ENCODE data around the gene SHC4.
A peak's percentile ranks its signal among the peaks of the same experiment; 100 is the strongest.

Gene SHC4

DNA sequence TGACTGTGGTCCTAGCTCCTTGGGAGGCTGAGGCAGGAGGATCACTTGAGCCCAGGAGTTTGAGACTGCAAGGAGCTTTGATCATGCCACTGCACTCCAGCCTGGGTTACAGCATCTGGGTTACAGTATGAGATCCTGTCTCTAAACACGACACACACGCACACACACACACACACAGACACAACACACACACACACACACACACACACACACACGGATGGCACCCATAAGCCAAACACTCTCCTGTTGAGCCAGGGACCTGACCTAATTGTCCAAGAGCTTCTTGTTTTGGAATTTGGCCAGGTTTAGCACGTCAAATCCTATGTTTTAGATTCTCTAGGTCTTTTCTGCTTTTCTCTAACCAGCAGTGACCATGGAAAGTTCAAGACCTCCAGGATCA, 59.0 kb downstream of the SHC4 start:
- no peak overlapping the region for H3K14ac ChIP-seq (ENCODE audit: low read length in 2 of 2)
- no peak overlapping the region for H4K8ac ChIP-seq (ENCODE audit: low read length)
- no peak overlapping the region for H3K18ac ChIP-seq (ENCODE audit: low read depth in 1 of 2, low read length in 2 of 2)
- no peaks in the 10 kb centered on the region for H3K27me3 ChIP-seq (ENCODE audit: control insufficient read depth in 1 of 2, insufficient read depth in 1 of 2, low read length in 2 of 2)
- H2AK5ac ChIP-seq (ENCODE audit: low read length, severe bottlenecking) = no peak overlapping the region
- H3K23ac ChIP-seq (ENCODE audit: low read length in 2 of 2) = peak overlapping the region in 1 of 2 experiments; percentile 89
- no peaks in the 10 kb centered on the region for H3K4me1 ChIP-seq (ENCODE audit: control insufficient read depth, insufficient read depth, low read depth, low read length)
- WGBS = 93% methylated on average over 4 of the region's 4 CpGs
- H3K27ac ChIP-seq (ENCODE audit: low read length, poor library complexity, severe bottlenecking) = no peak overlapping the region
- no peak overlapping the region for H4K91ac ChIP-seq (ENCODE audit: low read length)
- no peak overlapping the region for H3K9ac ChIP-seq (ENCODE audit: low read length)
- H3K79me1 ChIP-seq (replicated peaks; ENCODE audit: low read length, poor library complexity, severe bottlenecking) = no peaks in the 10 kb centered on the region
- no peak overlapping the region for H2BK120ac ChIP-seq (ENCODE audit: low read depth, low read length)
- no peak overlapping the region for H2BK5ac ChIP-seq (ENCODE audit: low read depth, low read length, poor library complexity, severe bottlenecking)
- H3K9me3 ChIP-seq (ENCODE audit: control insufficient read depth, low read length) = no peaks in the 10 kb centered on the region
- peak overlapping the region; percentile 42 for H2AFZ ChIP-seq (ENCODE audit: low read depth, low read length)
- no peak overlapping the region for H2BK15ac ChIP-seq (ENCODE audit: low read depth, poor library complexity, severe bottlenecking)
- H3K4me3 ChIP-seq (ENCODE audit: insufficient read depth in 1 of 2, low read depth in 1 of 2, low read length in 2 of 2) = no peak overlapping the region
- no peak overlapping the region for H3K4ac ChIP-seq (ENCODE audit: low read depth in 1 of 2, low read length in 2 of 2)
- no peaks in the 10 kb centered on the region for H3K36me3 ChIP-seq (ENCODE audit: control insufficient read depth in 1 of 2, insufficient read depth in 2 of 2, low read depth in 1 of 2, low read length in 2 of 2)
- no peak for DNase-seq
- no peak overlapping the region for H3K4me2 ChIP-seq (ENCODE audit: low read length, poor library complexity, severe bottlenecking)
- H2BK12ac ChIP-seq (ENCODE audit: low read length in 2 of 2) = no peak overlapping the region

DNA sequence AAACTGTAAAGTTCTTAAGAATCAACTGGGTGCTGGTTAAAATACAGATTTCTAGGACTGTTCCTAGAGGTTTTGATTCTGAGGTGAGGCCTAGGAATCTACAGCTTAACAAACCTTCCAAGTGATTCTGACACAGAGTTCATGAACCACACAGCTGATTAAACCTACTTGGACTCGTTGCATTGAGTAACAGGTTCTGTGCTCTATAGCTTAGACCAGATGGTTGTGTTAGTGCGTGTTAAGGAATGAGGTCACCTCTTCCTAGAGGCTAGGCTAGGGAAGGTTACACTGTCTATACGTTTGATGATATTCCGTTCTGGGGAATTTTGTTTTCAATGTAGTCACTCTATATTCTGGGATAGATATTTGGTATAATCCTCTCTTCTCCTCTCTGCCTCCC, 63.9 kb downstream of the SHC4 start:
- no peak overlapping the region for H3K14ac ChIP-seq (ENCODE audit: low read length in 2 of 2)
- H3K4me3 ChIP-seq (ENCODE audit: insufficient read depth in 1 of 2, low read depth in 1 of 2, low read length in 2 of 2) = no peak overlapping the region
- no peak for DNase-seq
- no peak overlapping the region for H3K4me2 ChIP-seq (ENCODE audit: low read length, poor library complexity, severe bottlenecking)
- no peak overlapping the region for H2BK120ac ChIP-seq (ENCODE audit: low read depth, low read length)
- H4K91ac ChIP-seq (ENCODE audit: low read length) = no peak overlapping the region
- peaks cover 2% of the 10 kb centered on the region for H3K4me1 ChIP-seq (ENCODE audit: control insufficient read depth, insufficient read depth, low read depth, low read length)
- no peaks in the 10 kb centered on the region for H3K27me3 ChIP-seq (ENCODE audit: control insufficient read depth in 1 of 2, insufficient read depth in 1 of 2, low read length in 2 of 2)
- H3K18ac ChIP-seq (ENCODE audit: low read depth in 1 of 2, low read length in 2 of 2) = no peak overlapping the region
- H3K23ac ChIP-seq (ENCODE audit: low read length in 2 of 2) = no peak overlapping the region
- H3K9me3 ChIP-seq (ENCODE audit: control insufficient read depth, low read length) = no peaks in the 10 kb centered on the region
- H2BK12ac ChIP-seq (ENCODE audit: low read length in 2 of 2) = no peak overlapping the region
- no peak overlapping the region for H4K8ac ChIP-seq (ENCODE audit: low read length)
- no peak overlapping the region for H3K9ac ChIP-seq (ENCODE audit: low read length)
- no peak overlapping the region for H3K4ac ChIP-seq (ENCODE audit: low read depth in 1 of 2, low read length in 2 of 2)
- H3K79me1 ChIP-seq (replicated peaks; ENCODE audit: low read length, poor library complexity, severe bottlenecking) = no peaks in the 10 kb centered on the region
- H3K36me3 ChIP-seq (ENCODE audit: control insufficient read depth in 1 of 2, insufficient read depth in 2 of 2, low read depth in 1 of 2, low read length in 2 of 2) = no peaks in the 10 kb centered on the region
- WGBS = 96% methylated on average over 2 of the region's 4 CpGs
- H3K27ac ChIP-seq (ENCODE audit: low read length, poor library complexity, severe bottlenecking) = no peak overlapping the region
- H2AFZ ChIP-seq (ENCODE audit: low read depth, low read length) = no peak overlapping the region
- no peak overlapping the region for H2AK5ac ChIP-seq (ENCODE audit: low read length, severe bottlenecking)
- no peak overlapping the region for H2BK15ac ChIP-seq (ENCODE audit: low read depth, poor library complexity, severe bottlenecking)
- H2BK5ac ChIP-seq (ENCODE audit: low read depth, low read length, poor library complexity, severe bottlenecking) = no peak overlapping the region

DNA sequence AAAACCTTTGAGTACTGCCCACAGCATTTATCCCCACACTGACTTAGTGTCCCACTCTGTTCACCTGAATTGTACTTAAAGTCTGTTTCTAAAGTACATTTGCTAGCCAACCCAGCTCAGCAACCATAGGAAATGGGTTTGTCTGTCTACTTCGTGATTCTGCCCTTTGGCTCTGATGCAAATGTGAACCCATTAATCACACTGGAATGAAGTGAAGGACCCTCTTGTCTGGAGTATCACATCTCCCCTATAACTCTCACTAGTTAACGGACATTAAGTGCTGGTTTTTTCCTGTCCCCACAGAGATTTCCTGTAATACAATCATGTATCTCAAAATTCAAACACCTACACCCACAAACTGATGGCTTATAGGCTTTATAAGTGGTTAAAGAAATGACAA, 65.3 kb downstream of the SHC4 start:
- H3K27ac ChIP-seq (ENCODE audit: low read length, poor library complexity, severe bottlenecking) = no peak overlapping the region
- DNase-seq = no peak
- H3K27me3 ChIP-seq (ENCODE audit: control insufficient read depth in 1 of 2, insufficient read depth in 1 of 2, low read length in 2 of 2) = no peaks in the 10 kb centered on the region
- no peak overlapping the region for H2BK5ac ChIP-seq (ENCODE audit: low read depth, low read length, poor library complexity, severe bottlenecking)
- H3K4me2 ChIP-seq (ENCODE audit: low read length, poor library complexity, severe bottlenecking) = no peak overlapping the region
- no peak overlapping the region for H3K4ac ChIP-seq (ENCODE audit: low read depth in 1 of 2, low read length in 2 of 2)
- H3K36me3 ChIP-seq (ENCODE audit: control insufficient read depth in 1 of 2, insufficient read depth in 2 of 2, low read depth in 1 of 2, low read length in 2 of 2) = no peaks in the 10 kb centered on the region
- no peak overlapping the region for H2AK5ac ChIP-seq (ENCODE audit: low read length, severe bottlenecking)
- H3K14ac ChIP-seq (ENCODE audit: low read length in 2 of 2) = no peak overlapping the region
- H2AFZ ChIP-seq (ENCODE audit: low read depth, low read length) = no peak overlapping the region
- no peak overlapping the region for H3K18ac ChIP-seq (ENCODE audit: low read depth in 1 of 2, low read length in 2 of 2)
- H2BK12ac ChIP-seq (ENCODE audit: low read length in 2 of 2) = no peak overlapping the region
- no peaks in the 10 kb centered on the region for H3K9me3 ChIP-seq (ENCODE audit: control insufficient read depth, low read length)
- H4K91ac ChIP-seq (ENCODE audit: low read length) = no peak overlapping the region
- H3K23ac ChIP-seq (ENCODE audit: low read length in 2 of 2) = no peak overlapping the region
- 76% methylated on average over 2 of the region's 2 CpGs for WGBS
- H3K79me1 ChIP-seq (replicated peaks; ENCODE audit: low read length, poor library complexity, severe bottlenecking) = no peaks in the 10 kb centered on the region
- H3K9ac ChIP-seq (ENCODE audit: low read length) = no peak overlapping the region
- no peak overlapping the region for H2BK15ac ChIP-seq (ENCODE audit: low read depth, poor library complexity, severe bottlenecking)
- H2BK120ac ChIP-seq (ENCODE audit: low read depth, low read length) = no peak overlapping the region
- no peak overlapping the region for H4K8ac ChIP-seq (ENCODE audit: low read length)
- peaks cover 2% of the 10 kb centered on the region for H3K4me1 ChIP-seq (ENCODE audit: control insufficient read depth, insufficient read depth, low read depth, low read length)
- no peak overlapping the region for H3K4me3 ChIP-seq (ENCODE audit: insufficient read depth in 1 of 2, low read depth in 1 of 2, low read length in 2 of 2)

DNA sequence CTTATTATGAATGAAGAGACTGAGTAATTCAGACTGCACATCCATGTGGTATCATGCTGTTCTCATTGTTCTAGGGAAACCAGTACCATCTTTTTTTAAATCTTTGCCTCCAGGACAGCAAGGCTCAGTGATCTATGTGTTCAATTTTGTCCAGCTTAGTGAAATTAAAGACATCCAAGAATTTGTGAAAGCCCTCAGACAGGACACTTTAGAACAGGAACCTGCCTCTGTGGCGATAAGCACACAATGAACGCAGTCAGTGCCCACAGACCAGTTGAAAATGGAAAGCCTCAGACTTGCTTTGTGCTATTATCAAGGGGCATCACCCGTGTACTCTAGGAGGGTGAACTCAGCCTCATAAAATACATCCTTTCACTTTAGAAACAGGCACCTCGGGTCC, 65.7 kb downstream of the SHC4 start:
- WGBS = 92% methylated on average over 4 of the region's 4 CpGs
- H2BK12ac ChIP-seq (ENCODE audit: low read length in 2 of 2) = no peak overlapping the region
- H3K79me1 ChIP-seq (replicated peaks; ENCODE audit: low read length, poor library complexity, severe bottlenecking) = no peaks in the 10 kb centered on the region
- H3K27me3 ChIP-seq (ENCODE audit: control insufficient read depth in 1 of 2, insufficient read depth in 1 of 2, low read length in 2 of 2) = no peaks in the 10 kb centered on the region
- no peaks in the 10 kb centered on the region for H3K9me3 ChIP-seq (ENCODE audit: control insufficient read depth, low read length)
- H4K91ac ChIP-seq (ENCODE audit: low read length) = no peak overlapping the region
- peak overlapping the region in 1 of 2 experiments; percentile 69 for H3K4me3 ChIP-seq (ENCODE audit: insufficient read depth in 1 of 2, low read depth in 1 of 2, low read length in 2 of 2)
- no peak overlapping the region for H3K4me2 ChIP-seq (ENCODE audit: low read length, poor library complexity, severe bottlenecking)
- no peak for DNase-seq
- H2AFZ ChIP-seq (ENCODE audit: low read depth, low read length) = peak overlapping the region; percentile 42
- no peak overlapping the region for H3K4ac ChIP-seq (ENCODE audit: low read depth in 1 of 2, low read length in 2 of 2)
- no peak overlapping the region for H3K14ac ChIP-seq (ENCODE audit: low read length in 2 of 2)
- H3K36me3 ChIP-seq (ENCODE audit: control insufficient read depth in 1 of 2, insufficient read depth in 2 of 2, low read depth in 1 of 2, low read length in 2 of 2) = no peaks in the 10 kb centered on the region
- H3K27ac ChIP-seq (ENCODE audit: low read length, poor library complexity, severe bottlenecking) = no peak overlapping the region
- no peak overlapping the region for H4K8ac ChIP-seq (ENCODE audit: low read length)
- peak overlapping the region; percentile 87 for H3K9ac ChIP-seq (ENCODE audit: low read length)
- peaks cover 2% of the 10 kb centered on the region for H3K4me1 ChIP-seq (ENCODE audit: control insufficient read depth, insufficient read depth, low read depth, low read length)
- H2AK5ac ChIP-seq (ENCODE audit: low read length, severe bottlenecking) = no peak overlapping the region
- peak overlapping the region in 1 of 2 experiments; percentile 48 for H3K18ac ChIP-seq (ENCODE audit: low read depth in 1 of 2, low read length in 2 of 2)
- no peak overlapping the region for H3K23ac ChIP-seq (ENCODE audit: low read length in 2 of 2)
- H2BK120ac ChIP-seq (ENCODE audit: low read depth, low read length) = no peak overlapping the region
- no peak overlapping the region for H2BK5ac ChIP-seq (ENCODE audit: low read depth, low read length, poor library complexity, severe bottlenecking)
- no peak overlapping the region for H2BK15ac ChIP-seq (ENCODE audit: low read depth, poor library complexity, severe bottlenecking)
